Measurements from ENCODE around the gene KDSR.

KDSR gene

DNA sequence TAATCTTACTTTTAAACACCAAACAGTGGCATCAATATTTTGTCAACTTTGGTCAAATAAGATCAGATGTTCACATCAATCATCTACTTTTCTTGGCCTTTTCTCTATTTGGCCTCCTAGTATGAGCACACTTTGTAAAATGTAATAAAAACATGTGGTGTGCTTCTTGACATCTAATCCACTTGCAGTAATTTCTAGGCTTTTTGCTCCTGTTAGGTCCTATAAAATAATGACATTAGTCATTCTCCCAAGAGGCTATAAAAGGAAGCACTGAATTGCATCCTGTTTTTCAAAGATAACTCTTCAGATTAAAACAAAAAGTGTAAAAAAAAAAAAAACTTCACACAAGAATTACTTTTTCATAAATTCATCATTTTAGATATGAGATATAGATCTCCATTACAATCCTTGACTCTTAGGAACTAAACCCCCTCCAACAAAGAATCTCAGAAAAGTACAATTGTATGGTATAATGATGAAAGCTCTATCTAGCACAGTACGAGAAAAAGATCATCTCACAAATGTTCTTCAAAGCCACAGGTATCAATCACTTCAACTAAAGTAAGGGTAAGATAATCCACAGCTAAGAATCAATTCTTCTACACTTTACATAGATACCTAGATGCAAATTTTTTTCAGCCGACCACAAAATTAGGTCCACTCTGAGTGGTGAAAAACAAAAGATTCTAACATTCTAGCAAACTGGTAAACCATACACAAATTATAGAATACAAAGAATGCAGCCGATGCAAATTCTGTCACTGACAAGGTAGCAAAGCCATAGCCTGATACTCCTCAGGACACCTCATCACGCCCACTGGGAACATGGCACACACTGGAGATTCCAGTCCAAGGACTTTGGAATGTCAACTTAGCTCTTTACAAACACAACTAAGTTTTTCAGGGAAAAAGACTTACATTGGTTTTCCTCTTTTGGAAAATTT lies 50.1 kb downstream of the KDSR start:
- TF ChIP-seq, protein P1, sequence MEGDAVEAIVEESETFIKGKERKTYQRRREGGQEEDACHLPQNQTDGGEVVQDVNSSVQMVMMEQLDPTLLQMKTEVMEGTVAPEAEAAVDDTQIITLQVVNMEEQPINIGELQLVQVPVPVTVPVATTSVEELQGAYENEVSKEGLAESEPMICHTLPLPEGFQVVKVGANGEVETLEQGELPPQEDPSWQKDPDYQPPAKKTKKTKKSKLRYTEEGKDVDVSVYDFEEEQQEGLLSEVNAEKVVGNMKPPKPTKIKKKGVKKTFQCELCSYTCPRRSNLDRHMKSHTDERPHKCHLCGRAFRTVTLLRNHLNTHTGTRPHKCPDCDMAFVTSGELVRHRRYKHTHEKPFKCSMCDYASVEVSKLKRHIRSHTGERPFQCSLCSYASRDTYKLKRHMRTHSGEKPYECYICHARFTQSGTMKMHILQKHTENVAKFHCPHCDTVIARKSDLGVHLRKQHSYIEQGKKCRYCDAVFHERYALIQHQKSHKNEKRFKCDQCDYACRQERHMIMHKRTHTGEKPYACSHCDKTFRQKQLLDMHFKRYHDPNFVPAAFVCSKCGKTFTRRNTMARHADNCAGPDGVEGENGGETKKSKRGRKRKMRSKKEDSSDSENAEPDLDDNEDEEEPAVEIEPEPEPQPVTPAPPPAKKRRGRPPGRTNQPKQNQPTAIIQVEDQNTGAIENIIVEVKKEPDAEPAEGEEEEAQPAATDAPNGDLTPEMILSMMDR (IDR thresholded peaks at IDR 0.05; ENCODE audit: low read depth, low read length) = no peak
- DNase-seq (ENCODE audit: extremely low read depth, low read depth) = no peak

DNA sequence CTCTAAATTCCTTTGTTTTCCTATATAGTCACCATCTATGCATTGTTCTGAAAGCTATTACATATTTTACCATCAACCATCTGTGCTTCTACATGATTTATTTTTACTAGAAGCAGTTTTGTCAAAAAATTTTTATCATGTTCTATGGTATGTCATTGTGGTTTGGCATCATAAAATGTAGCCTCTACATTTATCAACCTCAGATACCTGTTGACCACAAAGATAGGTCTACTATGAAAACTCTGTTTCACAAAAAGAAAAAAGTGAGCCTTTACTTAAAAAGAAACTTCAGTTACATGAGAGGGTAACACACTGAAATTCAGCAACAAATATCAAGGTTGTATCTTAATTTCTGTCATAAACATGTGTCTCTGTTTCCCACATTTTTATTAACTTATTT lies 51.1 kb downstream of the KDSR start:
- DNase-seq (ENCODE audit: extremely low read depth, low read depth) = no peak
- TF ChIP-seq, protein P1 (IDR thresholded peaks at IDR 0.05; ENCODE audit: low read depth, low read length) = no peak

DNA sequence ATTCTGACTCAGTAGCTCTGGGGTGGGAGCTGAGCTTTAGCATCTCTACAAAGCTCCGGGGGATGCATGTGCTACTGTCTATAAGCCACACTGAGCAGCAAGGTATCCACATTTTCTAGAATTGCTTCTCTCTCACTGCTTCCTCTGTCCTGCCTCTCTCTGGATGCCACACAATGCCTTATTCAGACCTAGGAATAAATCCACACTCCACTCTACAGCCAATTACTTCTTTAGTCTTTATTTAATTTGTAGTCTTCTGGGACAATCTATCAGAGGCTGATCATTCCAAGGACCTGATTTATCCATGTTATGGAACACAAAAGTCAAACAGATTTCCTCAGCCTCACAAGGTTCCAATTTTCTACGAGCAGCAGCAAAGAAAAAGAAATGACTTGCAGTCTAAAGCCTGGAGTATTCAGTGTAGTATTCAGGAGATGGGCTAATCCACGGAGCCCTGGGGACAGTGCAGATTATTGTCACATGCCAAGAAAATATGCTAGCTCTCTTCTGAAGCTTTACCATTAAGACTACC lies 51.8 kb downstream of the KDSR start:
- DNase-seq (ENCODE audit: extremely low read depth, low read depth) = no peak
- TF ChIP-seq, protein P1 (IDR thresholded peaks at IDR 0.05; ENCODE audit: low read depth, low read length) = no peak

DNA sequence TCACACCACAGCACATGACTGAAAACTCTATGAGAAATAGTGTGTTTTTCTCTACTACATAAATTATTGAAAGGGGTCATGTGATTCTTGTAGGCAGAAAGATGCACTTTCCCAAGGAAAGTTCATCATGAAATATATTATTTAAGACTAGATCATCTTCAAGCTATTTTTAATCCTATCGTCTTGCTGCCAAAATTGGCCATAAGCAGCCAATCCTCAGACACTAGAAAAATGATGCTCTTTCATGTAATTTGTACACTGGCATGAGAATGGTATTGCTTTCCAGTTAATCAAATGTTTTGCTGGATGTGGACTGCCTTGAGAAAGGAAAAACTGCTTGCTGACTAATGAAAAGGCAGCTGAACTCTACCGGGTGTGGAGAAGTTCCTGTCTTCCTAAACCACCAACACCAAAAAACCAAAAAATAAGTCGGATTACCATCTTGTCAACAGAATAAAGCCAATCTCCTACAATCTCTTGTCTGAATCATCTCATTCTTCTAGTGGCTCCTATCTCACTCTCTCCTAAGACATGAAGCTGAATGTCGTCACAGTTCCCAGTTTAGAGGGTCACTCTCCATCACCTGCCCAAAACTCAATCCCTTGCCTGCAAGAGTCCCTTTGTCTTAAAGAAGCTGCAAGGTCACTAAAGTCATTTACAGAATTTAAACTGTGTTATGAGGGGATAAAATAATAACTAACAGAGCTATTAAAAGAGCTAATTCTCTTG lies 52.8 kb downstream of the KDSR start:
- TF ChIP-seq, protein P1 (IDR thresholded peaks at IDR 0.05; ENCODE audit: low read depth, low read length) = no peak
- no peak for DNase-seq (ENCODE audit: extremely low read depth, low read depth)

DNA sequence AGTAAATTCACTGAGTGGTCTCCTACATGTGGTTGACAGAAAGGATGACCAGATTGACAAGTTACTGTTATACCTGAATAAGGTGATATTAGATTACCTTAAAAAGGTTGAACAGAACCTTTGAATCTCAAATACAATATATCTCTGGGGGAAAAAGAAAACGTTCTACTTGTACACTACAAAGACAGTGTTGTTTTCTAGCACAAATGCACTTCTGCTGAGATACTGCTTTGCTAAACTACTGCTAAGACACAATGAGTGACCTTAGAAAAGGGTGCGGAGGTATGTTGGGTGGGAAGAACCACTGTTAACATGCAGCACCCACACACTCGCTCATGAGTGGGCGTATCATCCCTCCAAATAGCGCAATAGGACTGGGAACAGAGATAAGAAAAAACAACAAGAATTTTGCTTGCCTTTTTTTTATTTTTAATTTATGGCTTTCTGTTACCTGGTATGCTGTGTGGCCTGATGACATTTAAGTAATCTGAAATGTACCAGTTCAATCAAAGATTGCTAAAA lies 53.5 kb downstream of the KDSR start:
- DNase-seq (ENCODE audit: extremely low read depth, low read depth) = no peak
- TF ChIP-seq, protein P1 (IDR thresholded peaks at IDR 0.05; ENCODE audit: low read depth, low read length) = no peak

DNA sequence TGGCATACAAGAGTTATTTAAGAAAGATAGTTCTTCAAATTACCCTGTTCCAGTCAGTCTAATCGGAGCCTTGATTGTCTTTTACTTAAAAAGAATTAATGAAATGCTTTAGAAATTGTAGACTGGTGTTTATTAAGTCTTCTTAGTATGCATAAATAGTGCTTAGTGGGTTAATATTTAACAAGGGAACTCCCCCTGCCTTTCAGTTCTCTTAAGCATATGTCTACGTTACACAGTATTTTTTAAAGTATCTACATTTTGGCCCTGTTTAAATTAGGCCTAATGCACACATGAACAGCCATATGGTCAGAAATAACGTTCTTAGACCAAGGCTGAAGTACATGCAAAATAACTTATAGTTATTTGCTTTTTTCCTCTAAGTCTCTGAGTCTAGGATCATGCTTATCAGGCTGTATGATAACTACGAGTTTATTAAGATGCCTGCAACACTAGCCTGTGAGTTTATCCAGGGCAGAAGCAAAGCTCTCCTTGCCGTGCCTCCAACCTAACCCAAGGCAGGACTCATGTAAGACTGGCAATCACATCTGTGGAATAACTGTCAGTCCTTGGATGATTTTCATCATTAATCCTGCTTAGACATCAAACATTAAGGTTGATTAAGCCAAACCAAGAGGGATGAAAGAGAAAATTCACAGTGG lies 54.1 kb downstream of the KDSR start:
- TF ChIP-seq, protein P1 (IDR thresholded peaks at IDR 0.05; ENCODE audit: low read depth, low read length) = no peak
- DNase-seq (ENCODE audit: extremely low read depth, low read depth) = no peak

Measured in AG09319 (cell line).